K562 (cell line): ENCODE measurements around the gene ZFYVE26. TPM values are rescaled to one million over a fixed set of nuclear protein-coding genes. Genes with fewer than 3 reads are reported as not detected.

Experiments used
- ATAC-seq: fragments of 200-7000 bp; cut with Tn5 transposase; 3 replicates; pipeline ENCODE4 v1.9.1; 2020; ENCODE audit warnings: moderate library complexity
- BruUV-seq: library from RNA; stranded (reverse); fragments of 400-500 nt; replicated peaks from 2 replicates; lab custom pipeline; 2021; lab: Mats Ljungman, UMichigan
- CTCF ChIA-PET: fragments of 300-600 bp; formaldehyde crosslinking; extraction: SDS; loops from one replicate; lab custom pipeline; 2021; ENCODE audit warnings: low intra/inter-chr PET ratio; lab: Yijun Ruan, JAX
- POLR2A ChIA-PET: fragments of 300-600, 350-650 bp; sonication (Branson Sonifier 250); formaldehyde crosslinking; extraction: SDS; loops from one replicate; lab custom pipeline; 2021; ENCODE audit warnings: antibody characterized with exemption, inconsistent platforms; lab: Yijun Ruan, JAX
- DNase-seq, 4 experiments: peaks; one replicate each; pipeline versions ENCODE4 v3.0.0 to v3.0.0-alpha.2; 2011 to 2018; ENCODE audit warnings: low spot score in 3 of 4, mixed read lengths in 3 of 4; ENCODE audit errors: extremely low read depth in 1 of 4
- FAIRE-seq: peaks from 2 replicates; lab custom pipeline; 2011; peaks lifted over from hg19 to GRCh38; lab: Jason Lieb, UNC
- H2AFZ ChIP-seq: 2 replicates; pipeline ENCODE4 v1.6.0; 2011; ENCODE audit warnings: low read depth, low read length, control low read depth, inconsistent platforms
- H3K27ac ChIP-seq: fragments of 200-600 bp; 3 replicates; pipeline ENCODE4 v1.8.0; 2011; ENCODE audit warnings: low read depth, mild to moderate bottlenecking, control low read depth, inconsistent platforms, low read length, moderate library complexity, mixed read lengths; ENCODE audit errors: extremely low read depth
- H3K27me3 ChIP-seq, 2 experiments: fragments of 300-600 bp in 1 of 2; 2 replicates in 1 of 2; 3 replicates in 1 of 2; pipeline versions ENCODE4 v1.6.0 to v1.8.0; 2011; ENCODE audit warnings: inconsistent platforms in 2 of 2, low read length in 2 of 2, mild to moderate bottlenecking in 1 of 2, mixed read lengths in 1 of 2, moderate library complexity in 1 of 2; ENCODE audit not compliant: control insufficient read depth in 2 of 2, insufficient read depth in 2 of 2
- H3K36me3 ChIP-seq: fragments of 300-600 bp; 3 replicates; pipeline ENCODE4 v1.8.0; 2011; ENCODE audit warnings: mild to moderate bottlenecking, low read length, inconsistent platforms; ENCODE audit not compliant: control insufficient read depth, insufficient read depth
- H3K4me1 ChIP-seq, 2 experiments: fragments of 200-600 bp in 1 of 2; replicated peaks in 1 of 2; 2 replicates in 1 of 2; 3 replicates in 1 of 2; pipeline versions ENCODE4 v1.5.1 to v1.8.0; 2011; ENCODE audit warnings: inconsistent platforms in 2 of 2, low read length in 2 of 2, mild to moderate bottlenecking in 1 of 2, mixed read lengths in 1 of 2, moderate library complexity in 1 of 2; ENCODE audit not compliant: control insufficient read depth in 2 of 2, insufficient read depth in 2 of 2
- H3K4me2 ChIP-seq: 2 replicates; pipeline ENCODE4 v1.6.1; 2011; ENCODE audit warnings: low read length, control low read depth, inconsistent platforms, mixed read lengths; ENCODE audit not compliant: insufficient read depth
- H3K4me3 ChIP-seq: fragments of 200-600 bp; sonication (generic), shearing (Covaris generic); 2 replicates; pipeline ENCODE4 v1.5.1; 2016; ENCODE audit warnings: control low read depth, inconsistent platforms
- H3K79me2 ChIP-seq: fragments of 200-600 bp; 3 replicates; pipeline ENCODE4 v1.8.0; 2011; ENCODE audit warnings: low read length, inconsistent platforms; ENCODE audit not compliant: control insufficient read depth, insufficient read depth
- H3K9ac ChIP-seq, 2 experiments: 2 replicates each; pipeline versions ENCODE4 v1.6.0 to v1.6.1; 2011; ENCODE audit warnings: low read depth in 2 of 2, low read length in 2 of 2, control low read depth in 1 of 2, inconsistent platforms in 1 of 2, mild to moderate bottlenecking in 1 of 2, mixed read lengths in 1 of 2; ENCODE audit not compliant: insufficient read depth in 1 of 2
- H3K9me1 ChIP-seq: one replicate; pipeline ENCODE4 v1.6.0; 2011; ENCODE audit warnings: inconsistent platforms, mild to moderate bottlenecking, low read length, moderate library complexity; ENCODE audit not compliant: control insufficient read depth, insufficient read depth
- H3K9me3 ChIP-seq: replicated peaks from 2 replicates; pipeline ENCODE4 v1.5.1; 2011; ENCODE audit warnings: low read depth, low read length, inconsistent platforms; ENCODE audit not compliant: control insufficient read depth, insufficient read depth
- H4K20me1 ChIP-seq: replicated peaks from 2 replicates; pipeline ENCODE4 v1.6.1; 2011; ENCODE audit warnings: low read length, inconsistent platforms, mixed read lengths; ENCODE audit not compliant: control insufficient read depth, insufficient read depth
- FOXJ2 ChIP-seq: fragments of 200-800 bp; sonication (Bioruptor generic); IDR thresholded peaks from 2 replicates; pipeline ENCODE4 v1.6.1; 2016; ENCODE audit warnings: missing genetic modification characterization, missing compliant biosample characterization
- HES1 ChIP-seq: fragments of 450-650 bp; IDR thresholded peaks from 2 replicates; pipeline ENCODE4 v1.6.1; 2016; ENCODE audit warnings: low read depth, mild to moderate bottlenecking, moderate library complexity
- KLF13 ChIP-seq: fragments of 450-650 bp; IDR thresholded peaks from 2 replicates; pipeline ENCODE4 v1.6.1; 2016; ENCODE audit warnings: missing genetic modification characterization, low read depth, mild to moderate bottlenecking, missing compliant biosample characterization, moderate library complexity, borderline replicate concordance
- NR1H2 ChIP-seq: sonication (generic); formaldehyde crosslinking; IDR thresholded peaks from 2 replicates; pipeline ENCODE4 v1.4.0; 2020; ENCODE audit warnings: mild to moderate bottlenecking, missing genetic modification reagents
- SNIP1 ChIP-seq: fragments of 450-650 bp; IDR thresholded peaks from 2 replicates; pipeline ENCODE4 v1.7.1; 2017; ENCODE audit warnings: low read depth, mild to moderate bottlenecking
- TAF15 ChIP-seq: fragments of 200-400 bp; formaldehyde crosslinking; IDR thresholded peaks from 2 replicates; pipeline ENCODE4 v1.6.1; 2017; ENCODE audit warnings: mild to moderate bottlenecking, low read depth, low read length, moderate library complexity
- USF2 ChIP-seq: sonication (generic); formaldehyde crosslinking; IDR thresholded peaks from 2 replicates; pipeline ENCODE4 v1.5.0; 2020; ENCODE audit warnings: missing genetic modification reagents
- ZNF23 ChIP-seq: fragments of 250-450 bp; sonication (Bioruptor Pico); IDR thresholded peaks from 2 replicates; pipeline ENCODE4 v1.4.0; 2020; ENCODE audit warnings: mild to moderate bottlenecking
- ZNF407 ChIP-seq: fragments of 450-650 bp; IDR thresholded peaks from 2 replicates; pipeline ENCODE4 v1.6.1; 2016; ENCODE audit warnings: low read depth
- ZNF699 ChIP-seq: fragments of 250-450 bp; sonication (Bioruptor Pico); IDR thresholded peaks from 2 replicates; pipeline ENCODE4 v1.8.0; 2021; ENCODE audit warnings: mild to moderate bottlenecking, moderate library complexity; ENCODE audit not compliant: insufficient replicate concordance
- WGBS: fragments of 100-300 bp; shearing (Covaris generic); methylation state at CpG from one replicate; pipeline ENCODE4 v1.1.6; 2016; ENCODE audit warnings: low coverage, mixed read lengths; ENCODE audit not compliant: insufficient coverage; ENCODE audit errors: missing lambda C conversion rate; 5-methylcytosine and 5-hydroxymethylcytosine counted together
- in situ Hi-C: fragments of 300-500 bp; cut with MboI; formaldehyde crosslinking; loops from 4 replicates; pipeline ENCODE4 v1.15.0; 2018; ENCODE audit warnings: inconsistent platforms, mixed read lengths
- intact Hi-C: fragments of 100-400 bp; cut with micrococcal nuclease; formaldehyde crosslinking; loops from 2 replicates; pipeline ENCODE4 v1.14.2; 2022
- polyA plus RNA-seq, 8 experiments: library from polyadenylated mRNA; depleted of rRNA in 4 of 8; stranded (reverse) in 5 of 8; unstranded in 3 of 8; fragments of >200 nt; fragmentation: Nextera tagmentation in 2 of 8; fragmentation: Illumina TruSeq in 1 of 8; extraction: Ambion mirVana in 2 of 8; extraction: Trizol in 1 of 8; gene quantifications; 2 replicates each; pipeline versions ENCODE4 v1.2.1 to v1.2.3, GENCODE V29; 2011 to 2014; ENCODE audit warnings: inconsistent platforms in 1 of 8, missing spikeins in 1 of 8
- total RNA-seq, 7 experiments: library from RNA; depleted of rRNA in 6 of 7; stranded (reverse); fragments of >200 nt in 6 of 7; fragmentation: Illumina TruSeq in 2 of 7; extraction: Trizol in 2 of 7; gene quantifications; 2 replicates each; pipeline versions ENCODE4 v1.2.1 to v1.2.3, GENCODE V29; 2011 to 2021; ENCODE audit warnings: low replicate concordance in 1 of 7
- TF ChIP-seq, protein P1 (sequence below), 2 experiments: IDR thresholded peaks; 2 replicates each; pipeline ENCODE4 v1.6.1; 2011; ENCODE audit warnings: borderline replicate concordance in 1 of 2, control low read depth in 1 of 2, low read depth in 1 of 2, low read length in 1 of 2, mild to moderate bottlenecking in 1 of 2, mixed read lengths in 1 of 2, moderate library complexity in 1 of 2; ENCODE audit not compliant: insufficient read depth in 1 of 2, insufficient read length in 1 of 2, poor library complexity in 1 of 2, severe bottlenecking in 1 of 2; ENCODE audit errors: extremely low read depth in 1 of 2

The ZFYVE26 gene
- total and polyA plus RNA-seq, 9 of the 15 experiments (the other 6 are each of a cell fraction or from before 2014, with no cell fraction given), result 0.32 to 9.1 (median 5.9) TPM

DNA sequence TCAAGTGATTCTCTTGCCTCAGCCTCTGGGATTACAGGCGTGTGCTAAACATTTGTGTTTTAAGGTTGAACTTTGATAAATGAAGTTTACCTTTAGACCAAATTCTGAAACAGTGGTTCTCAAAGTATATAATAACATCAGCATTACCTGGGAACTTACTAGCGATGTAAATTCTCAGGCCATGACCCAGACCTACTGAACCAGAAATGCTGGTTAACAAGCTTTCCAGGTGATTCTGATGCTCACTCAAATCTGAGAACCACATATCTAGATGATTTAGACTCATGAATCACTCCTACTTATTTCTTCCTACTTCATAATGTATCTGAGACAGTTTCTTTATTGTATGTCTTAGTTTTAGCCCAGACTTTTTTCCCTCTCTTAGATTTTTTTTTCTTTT lies 46.8 kb upstream of the ZFYVE26 start:
- FAIRE-seq, result no peak
- 80% methylated on average over 1 of the region's 2 CpGs for WGBS
- no peak overlapping the region for H3K4me2 ChIP-seq
- TF ChIP-seq KLF13 (tag) (no peak), SNIP1 (no peak), ZNF699 (CRISPR knock-in tag) (no peak), HES1 (no peak), USF2 (no peak), ZNF23 (CRISPR knock-in tag) (no peak), FOXJ2 (tag) (no peak), NR1H2 (CRISPR knock-in tag) (no peak), TAF15 (no peak), ZNF407 (no peak)
- TF ChIP-seq, protein P1, sequence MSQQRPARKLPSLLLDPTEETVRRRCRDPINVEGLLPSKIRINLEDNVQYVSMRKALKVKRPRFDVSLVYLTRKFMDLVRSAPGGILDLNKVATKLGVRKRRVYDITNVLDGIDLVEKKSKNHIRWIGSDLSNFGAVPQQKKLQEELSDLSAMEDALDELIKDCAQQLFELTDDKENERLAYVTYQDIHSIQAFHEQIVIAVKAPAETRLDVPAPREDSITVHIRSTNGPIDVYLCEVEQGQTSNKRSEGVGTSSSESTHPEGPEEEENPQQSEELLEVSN (IDR thresholded peaks at IDR 0.05; ENCODE audit: borderline replicate concordance in 1 of 2, extremely low read depth in 1 of 2, insufficient read depth in 1 of 2, insufficient read length in 1 of 2, low read depth in 1 of 2, low read length in 1 of 2, poor library complexity in 1 of 2, severe bottlenecking in 1 of 2), result no peak
- no peak for DNase-seq
- ChIA-PET POLR2A (no interaction called here), CTCF (no interaction called here)
- no peaks in the 10 kb centered on the region for H3K27me3 ChIP-seq
- H3K36me3 ChIP-seq, result peaks cover 3% of the 10 kb centered on the region; the same call in 1 of the 3 replicates
- H3K9me1 ChIP-seq, result no peaks in the 10 kb centered on the region
- BruUV-seq, result no TSS peak
- H3K4me3 ChIP-seq, result no peak overlapping the region
- ATAC-seq, result no peak
- H3K79me2 ChIP-seq, result no peaks in the 10 kb centered on the region
- in situ Hi-C loops (no loop called here), intact Hi-C loops (no loop called here)
- no peaks in the 10 kb centered on the region for H3K4me1 ChIP-seq
- H4K20me1 ChIP-seq, result no peaks in the 10 kb centered on the region
- no peak overlapping the region for H2AFZ ChIP-seq
- H3K9me3 ChIP-seq, result no peaks in the 10 kb centered on the region
- H3K9ac ChIP-seq, result no peak overlapping the region
- H3K27ac ChIP-seq, result no peak overlapping the region
